GM12892 (cell line): ENCODE measurements around the gene SAMD14.

Experiments
- DNase-seq: peaks from one replicate; pipeline ENCODE4 v3.0.0; 2011; ENCODE audit not compliant: insufficient read length
- FAIRE-seq: peaks from 2 replicates; lab custom pipeline; 2011; peaks lifted over from hg19 to GRCh38; lab: Jason Lieb, UNC
- POLR2A ChIP-seq: IDR thresholded peaks from 2 replicates; pipeline ENCODE4 v1.6.1; 2011; ENCODE audit warnings: low read depth, low read length, control low read depth
- POLR2AphosphoS5 ChIP-seq: IDR thresholded peaks from 2 replicates; pipeline ENCODE4 v1.6.1; 2011; ENCODE audit warnings: low read depth, low read length, control low read depth
- TAF1 ChIP-seq: IDR thresholded peaks from 2 replicates; pipeline ENCODE4 v1.6.1; 2011; ENCODE audit warnings: low read depth, mild to moderate bottlenecking, control low read depth, low read length, borderline replicate concordance

SAMD14 gene

DNA sequence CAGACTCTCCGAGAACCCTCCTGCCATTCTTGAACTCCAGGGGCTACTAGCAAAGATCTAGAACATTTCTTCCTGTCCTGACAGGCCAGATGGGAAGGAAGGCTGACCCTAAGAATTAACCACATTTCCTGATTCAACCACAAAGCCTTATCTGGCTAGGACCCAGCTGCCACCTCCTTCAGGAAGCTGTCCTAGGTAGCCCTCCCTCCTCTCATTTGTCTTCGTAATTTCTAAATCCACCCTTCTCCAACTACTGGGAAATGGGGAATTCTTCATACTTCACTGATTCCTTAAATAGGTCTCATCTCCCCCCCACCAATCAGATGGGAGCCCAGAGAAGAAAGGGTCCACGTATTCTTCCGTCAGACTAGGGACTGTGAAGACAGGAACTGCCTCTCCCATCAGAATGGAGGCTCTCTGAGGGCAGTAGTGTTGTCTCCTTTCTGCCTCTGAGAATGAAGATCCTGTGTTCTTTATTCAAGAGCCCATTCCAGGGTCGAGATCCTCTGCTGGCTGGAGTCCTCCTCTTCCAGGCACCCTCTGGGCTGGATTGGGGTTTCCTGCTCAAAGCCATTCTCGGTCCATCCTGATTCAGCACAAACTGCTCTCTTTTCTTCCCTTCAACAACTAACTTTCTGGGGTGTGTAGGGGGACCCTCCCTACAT lies 2.1 kb downstream of the SAMD14 start:
- DNase-seq (no peak), FAIRE-seq (peak; percentile 17)
- TF ChIP-seq POLR2A (no peak), POLR2AphosphoS5 (no peak)

DNA sequence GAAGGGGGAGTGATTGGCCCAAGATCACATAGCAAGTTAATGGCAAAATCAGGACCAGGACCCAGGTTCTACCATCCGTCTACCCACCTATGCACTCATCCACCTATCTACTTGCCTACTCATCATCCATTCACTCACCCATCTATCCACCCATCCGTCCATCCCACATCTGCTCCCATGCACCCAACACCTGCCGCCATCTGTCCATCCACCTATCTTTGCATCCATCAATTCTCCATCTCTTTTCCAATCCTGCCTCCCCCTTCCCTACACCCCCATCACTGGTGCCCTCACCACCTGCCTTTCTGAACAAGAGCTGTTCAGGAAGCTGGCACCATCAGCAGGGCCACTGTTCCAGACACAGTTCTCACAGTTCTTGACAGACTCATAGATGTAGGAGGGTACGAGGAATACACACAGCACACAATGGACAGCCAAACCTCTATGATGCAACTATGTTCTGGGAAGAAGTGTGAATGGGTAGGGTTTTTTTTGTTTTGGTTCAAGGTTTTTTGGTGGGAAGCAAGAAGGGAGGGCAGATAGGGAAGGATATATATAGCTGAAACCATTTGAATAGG lies 4.5 kb downstream of the SAMD14 start:
- DNase-seq (no peak), FAIRE-seq (no peak)
- TF ChIP-seq TAF1 (no peak), POLR2AphosphoS5 (no peak), POLR2A (no peak)

DNA sequence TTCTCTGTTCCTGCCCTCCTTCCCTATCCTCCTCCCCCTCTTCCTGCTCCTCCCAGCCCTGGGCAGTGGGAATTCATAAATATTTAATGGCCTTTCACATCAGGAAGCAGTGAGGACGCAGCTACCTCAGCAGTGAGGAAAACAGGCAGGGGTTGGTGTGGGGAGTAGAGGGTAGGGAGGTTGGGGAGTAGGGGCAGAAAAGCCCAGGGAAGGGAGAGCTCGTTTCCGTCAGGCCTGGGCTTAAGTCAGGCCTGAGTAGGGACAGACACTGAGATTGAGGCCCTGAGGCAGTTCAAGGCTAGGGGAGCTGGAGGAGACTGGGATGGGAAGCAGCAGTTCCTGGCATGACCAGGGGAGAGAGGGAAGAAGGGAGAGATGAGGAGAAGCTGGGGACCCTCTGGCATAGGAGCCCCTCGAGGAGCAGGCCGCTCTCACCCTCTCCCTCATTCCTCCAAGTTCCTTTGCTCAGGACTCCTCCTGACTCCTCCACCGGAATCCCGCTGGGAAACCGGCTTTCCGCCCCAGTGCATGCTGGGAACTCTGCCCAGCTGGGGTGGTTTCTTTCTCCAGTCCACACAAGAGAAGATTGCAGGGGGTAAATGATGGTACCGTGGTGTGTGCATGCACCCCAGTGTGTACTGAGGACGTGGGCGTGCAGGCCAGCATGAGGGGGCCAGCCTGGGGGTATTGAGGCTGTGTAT lies 6.2 kb downstream of the SAMD14 start:
- FAIRE-seq = no peak
- TF ChIP-seq POLR2AphosphoS5 (no peak), TAF1 (no peak), POLR2A (no peak)
- no peak for DNase-seq

DNA sequence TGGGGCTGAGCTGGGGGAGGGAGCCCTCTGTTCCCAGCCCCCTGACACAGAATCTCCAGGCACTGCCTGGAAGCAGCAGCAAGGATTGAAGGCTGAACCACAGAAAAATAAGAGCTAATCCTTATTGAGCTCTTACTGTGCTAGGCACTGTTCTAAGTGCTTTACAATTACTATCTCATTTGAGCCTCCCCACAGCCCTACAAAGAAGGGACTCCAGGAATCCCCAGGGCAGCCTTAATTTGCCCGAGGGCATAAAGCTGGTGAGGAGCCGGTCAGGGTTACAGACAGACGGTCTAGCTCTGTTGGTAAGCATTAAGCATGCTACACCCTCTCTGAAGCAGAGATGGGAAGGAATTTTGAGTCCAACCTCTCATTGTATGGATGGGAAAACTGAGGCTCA lies 7.0 kb downstream of the SAMD14 start:
- TF ChIP-seq POLR2AphosphoS5 = no peak
- FAIRE-seq = no peak
- no peak for DNase-seq

DNA sequence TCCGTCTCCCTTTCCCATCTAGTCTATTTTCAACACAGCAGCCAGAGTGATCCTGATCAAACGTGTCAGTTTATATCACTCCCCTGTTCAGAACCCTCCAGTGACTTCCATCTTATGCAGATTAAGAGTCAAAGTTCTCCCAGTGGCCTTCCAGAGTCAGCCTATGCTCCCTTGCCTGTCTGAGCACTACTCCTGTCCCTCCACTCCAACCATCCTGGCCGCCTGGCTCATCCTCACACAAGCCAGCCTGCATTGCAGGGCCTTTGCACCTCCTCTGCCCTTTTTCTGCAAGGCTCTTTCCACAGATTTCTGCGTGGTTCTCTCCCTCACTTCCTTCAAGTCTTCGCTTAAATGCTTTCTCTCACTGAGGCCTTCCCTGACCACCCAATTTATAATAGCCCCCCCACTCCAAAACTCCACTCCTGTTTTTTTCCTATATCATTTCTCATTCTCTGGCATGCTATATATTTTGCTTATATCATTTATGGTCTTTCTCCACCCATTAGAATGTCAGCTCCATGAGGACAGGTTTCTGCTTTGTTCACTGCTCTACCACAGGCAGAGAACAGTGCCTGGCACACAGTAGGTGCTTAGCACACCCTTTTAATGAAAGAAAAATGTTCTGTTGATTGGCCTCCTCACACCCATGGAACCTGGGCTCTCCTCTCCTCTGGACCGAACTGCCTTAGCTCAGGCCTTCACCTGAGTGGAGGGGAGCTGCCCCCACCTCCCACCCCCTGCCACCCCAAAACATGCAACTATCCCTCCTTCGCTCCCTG lies 9.3 kb downstream of the SAMD14 start:
- FAIRE-seq (no peak), DNase-seq (no peak)
- TF ChIP-seq POLR2A = no peak
- TF ChIP-seq POLR2AphosphoS5 = no peak
- TF ChIP-seq TAF1 = no peak

DNA sequence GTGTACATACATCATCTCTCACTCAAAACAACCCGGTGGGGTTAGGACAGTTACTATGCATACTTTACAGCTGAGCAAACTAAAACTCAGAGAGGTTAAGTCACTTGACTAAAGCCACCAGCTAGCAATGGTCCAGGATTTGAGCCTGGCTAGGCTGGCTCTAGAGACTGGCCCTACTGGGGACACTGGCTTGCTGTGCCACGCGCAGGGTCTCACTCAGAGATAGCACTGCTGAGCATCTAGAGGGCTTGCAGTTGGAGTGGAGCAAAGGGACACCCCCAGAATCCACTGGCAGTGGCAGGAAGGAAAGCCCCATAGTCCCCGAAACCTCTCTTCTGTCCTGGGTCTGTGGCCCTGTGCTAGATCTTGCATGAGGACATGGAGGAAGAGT lies 11.1 kb downstream of the SAMD14 start:
- FAIRE-seq (no peak), DNase-seq (no peak)
- no peak for TF ChIP-seq POLR2AphosphoS5

DNA sequence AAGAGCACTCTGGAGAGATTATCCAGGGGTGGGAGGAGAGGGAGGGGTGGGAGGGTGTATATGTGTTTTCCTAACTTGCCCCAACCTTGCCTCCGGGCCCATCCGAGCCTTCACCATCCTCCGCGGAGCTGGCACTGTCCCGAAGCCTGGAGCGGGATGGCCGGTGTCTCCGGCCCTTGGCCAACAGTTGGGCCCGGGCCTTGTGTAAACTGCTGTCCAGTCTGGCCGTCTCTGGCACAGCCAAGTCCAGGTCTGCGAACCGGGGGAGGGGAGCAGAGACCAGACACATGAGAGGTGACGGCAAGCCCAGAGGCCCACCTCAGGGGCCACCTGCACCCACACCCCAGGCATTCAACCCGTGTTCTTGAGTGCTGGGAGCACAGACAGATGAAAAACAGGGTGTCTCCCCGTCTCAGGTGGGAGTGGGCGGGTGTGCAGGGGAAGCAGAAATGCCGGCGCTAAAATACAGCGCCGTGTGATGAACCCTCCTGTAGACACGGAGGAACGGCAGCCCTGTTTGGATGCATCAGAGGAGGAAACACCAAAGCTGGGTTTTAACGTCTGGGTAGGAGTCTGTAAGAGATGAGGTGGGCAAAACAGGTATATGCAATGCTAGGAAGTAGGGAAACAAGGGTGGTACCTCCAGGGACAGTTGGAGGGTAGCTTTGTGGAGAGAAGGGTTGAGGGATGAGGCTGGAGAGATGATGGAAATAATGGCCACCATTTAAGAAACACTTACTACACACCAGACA lies 11.7 kb downstream of the SAMD14 start:
- TF ChIP-seq POLR2A (no peak), POLR2AphosphoS5 (no peak), TAF1 (no peak)
- FAIRE-seq = no peak

DNA sequence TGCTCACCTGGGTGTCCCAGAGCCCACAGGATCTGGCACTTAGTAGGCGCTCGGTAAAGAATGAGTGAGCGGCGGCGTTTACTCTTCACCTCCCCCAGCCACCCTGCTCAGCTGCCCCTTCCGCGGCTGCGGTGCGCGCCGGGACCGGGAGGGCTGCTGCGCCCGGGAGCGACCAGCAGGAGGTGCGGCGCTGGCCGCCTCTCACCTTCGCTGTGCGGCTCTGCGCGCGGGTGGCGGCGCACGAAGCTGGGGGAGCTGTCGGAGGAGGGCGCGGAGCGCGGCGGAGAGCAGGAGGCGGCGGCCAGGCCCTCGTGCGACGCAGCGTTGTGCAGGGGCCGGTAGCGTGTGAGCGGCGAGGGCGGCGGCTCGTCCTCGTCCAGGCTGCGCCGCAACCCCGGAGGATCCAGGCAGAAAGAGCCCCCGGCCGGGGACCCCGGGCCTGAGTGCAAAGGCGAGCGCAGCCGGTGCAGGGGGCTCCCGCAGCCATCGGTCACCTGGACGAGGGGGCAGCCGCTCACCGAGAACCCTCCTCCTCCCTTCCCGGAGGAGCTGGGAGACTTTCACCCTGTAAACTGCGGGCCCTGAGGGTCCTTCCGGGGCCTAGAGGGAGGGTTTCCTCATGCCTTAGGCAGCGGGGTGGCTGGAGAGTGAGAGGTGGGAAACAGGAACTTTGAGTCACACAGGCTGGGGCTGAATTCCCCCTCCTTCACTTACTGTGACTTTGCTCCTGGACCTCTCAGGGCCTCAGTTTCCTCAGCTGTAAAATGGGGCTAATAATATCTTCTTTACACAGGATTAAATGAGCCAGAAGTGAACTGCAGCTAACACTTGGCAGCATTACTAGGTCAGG lies 12.5 kb downstream of the SAMD14 start:
- DNase-seq (peak; percentile 58), FAIRE-seq (no peak)
- no peak for TF ChIP-seq TAF1
- TF ChIP-seq POLR2AphosphoS5 = no peak
- no peak for TF ChIP-seq POLR2A

More for the DNA sequence above, 11.7 kb downstream of the SAMD14 start:
- no peak for DNase-seq

DNA sequence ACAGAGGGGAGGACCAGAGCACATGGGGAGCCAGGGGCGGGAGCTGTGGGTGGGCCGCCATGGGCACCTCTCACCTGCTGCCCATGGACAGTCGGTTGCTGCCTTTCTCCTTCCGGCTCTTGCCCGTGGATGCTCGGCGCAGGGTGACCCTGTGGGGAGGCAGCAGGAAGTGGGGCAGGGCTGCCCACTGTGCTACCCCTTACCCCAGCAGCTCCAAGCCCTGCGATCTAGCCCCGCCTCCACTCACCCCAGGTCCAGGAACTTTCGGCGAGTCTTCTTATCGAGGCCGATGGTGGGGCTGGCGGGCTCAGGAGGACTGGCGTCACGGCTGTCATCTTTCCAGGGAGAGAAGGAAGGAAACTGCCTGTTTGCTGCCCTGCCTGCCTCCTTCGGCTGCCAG lies 14.2 kb downstream of the SAMD14 start:
- DNase-seq = no peak
- TF ChIP-seq TAF1 (no peak), POLR2AphosphoS5 (no peak), POLR2A (no peak)
- no peak for FAIRE-seq

DNA sequence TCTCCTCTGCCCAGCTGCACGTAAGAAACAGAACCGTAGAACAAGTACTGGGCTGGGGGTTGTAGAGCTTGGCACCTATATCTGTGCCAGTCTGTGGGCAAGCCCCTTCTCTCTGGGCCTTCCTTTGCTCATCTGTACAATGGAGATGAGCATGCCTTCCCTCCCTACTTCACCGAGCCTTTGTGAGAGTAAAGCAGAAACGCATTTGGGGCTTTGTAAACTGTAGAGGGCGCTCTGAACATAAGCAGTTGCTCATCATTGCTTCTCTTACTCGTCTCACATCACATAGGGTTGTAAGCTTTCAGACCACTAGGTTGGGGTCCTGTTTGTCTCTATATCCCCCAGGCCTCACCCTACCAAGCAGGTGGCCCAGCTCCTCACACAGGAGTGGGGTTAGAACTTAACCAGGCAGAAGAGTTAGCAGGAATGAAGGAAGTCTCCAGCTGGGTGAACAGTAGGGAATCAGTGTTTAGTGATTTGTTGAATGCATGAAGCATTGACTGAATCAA lies 15.1 kb downstream of the SAMD14 start:
- FAIRE-seq (no peak), DNase-seq (no peak)
- TF ChIP-seq POLR2A = no peak
- no peak for TF ChIP-seq POLR2AphosphoS5
- TF ChIP-seq TAF1 = no peak

DNA sequence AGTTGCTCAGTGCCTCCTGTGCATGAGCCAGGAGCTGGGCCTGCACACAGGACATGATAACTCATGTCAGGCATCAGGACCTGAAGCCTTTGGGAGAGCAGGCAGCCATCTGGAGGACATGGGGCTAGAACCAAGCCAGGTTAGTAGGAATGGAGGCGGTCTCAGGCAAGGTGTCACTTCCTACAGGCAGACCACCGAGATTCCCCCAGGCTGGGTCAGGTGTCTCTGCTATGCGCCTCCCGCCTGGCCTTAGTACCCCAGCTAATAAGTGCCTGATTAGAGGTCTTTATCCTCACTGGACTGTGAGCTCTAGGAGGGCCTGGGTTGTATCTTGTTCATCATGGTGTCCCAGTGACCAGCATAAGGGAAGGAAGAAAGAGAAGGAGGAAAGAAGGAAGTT lies 15.6 kb downstream of the SAMD14 start:
- no peak for TF ChIP-seq POLR2AphosphoS5
- TF ChIP-seq TAF1 = no peak
- TF ChIP-seq POLR2A = no peak
- no peak for FAIRE-seq
- no peak for DNase-seq
